A673 (cell line): ENCODE data around the gene HEMGN. TPM values are rescaled to one million over a fixed set of nuclear protein-coding genes. Genes with fewer than 3 reads are reported as not detected.
A peak's percentile ranks its signal among the peaks of the same experiment; 100 is the strongest.

ENCODE experiments used
- BruUV-seq: library from RNA; stranded (reverse); fragments of 400-500 nt; replicated peaks from 2 replicates; lab custom pipeline; 2021; lab: Mats Ljungman, UMichigan
- CTCF ChIA-PET: fragments of 300-600 bp; sonication (Branson Sonifier 250); formaldehyde crosslinking; loops from one replicate; lab custom pipeline; 2022; ENCODE audit warnings: antibody characterized with exemption; lab: Charles Lee
- POLR2A ChIA-PET: fragments of 300-600 bp; sonication (Branson Sonifier 250); formaldehyde crosslinking; loops from one replicate; lab custom pipeline; 2022; ENCODE audit warnings: antibody characterized with exemption; ENCODE audit not compliant: low non-redundant PET; lab: Charles Lee
- DNase-seq: peaks from one replicate; pipeline ENCODE4 v3.0.0-alpha.2; 2015; ENCODE audit warnings: low spot score
- H3K27ac ChIP-seq: fragments of 200-600 bp; sonication (generic); 2 replicates; pipeline ENCODE4 v1.5.1; 2016; ENCODE audit warnings: mixed run types, low read depth, mild to moderate bottlenecking, mixed read lengths, antibody characterized with exemption, low read length; ENCODE audit not compliant: poor library complexity, severe bottlenecking
- H3K27me3 ChIP-seq: fragments of 200-600 bp; sonication (generic); replicated peaks from 2 replicates; pipeline ENCODE4 v1.6.1; 2017; ENCODE audit warnings: mixed run types, low read depth, mild to moderate bottlenecking, mixed read lengths, antibody characterized with exemption, low read length; ENCODE audit not compliant: insufficient read depth, poor library complexity
- H3K36me3 ChIP-seq: fragments of 200-600 bp; sonication (generic); 2 replicates; pipeline ENCODE4 v1.6.1; 2016; ENCODE audit warnings: mixed run types, mild to moderate bottlenecking, mixed read lengths, antibody characterized with exemption, low read length; ENCODE audit not compliant: insufficient read depth, poor library complexity, severe bottlenecking
- H3K4me1 ChIP-seq: fragments of 200-600 bp; sonication (generic); 2 replicates; pipeline ENCODE4 v1.6.1; 2017; ENCODE audit warnings: mixed run types, mild to moderate bottlenecking, mixed read lengths, antibody characterized with exemption, low read length; ENCODE audit not compliant: insufficient read depth, poor library complexity, severe bottlenecking
- H3K4me3 ChIP-seq: fragments of 200-600 bp; sonication (generic); 2 replicates; pipeline ENCODE4 v1.5.1; 2016; ENCODE audit warnings: low read depth, mixed run types, mild to moderate bottlenecking, mixed read lengths, low read length; ENCODE audit not compliant: poor library complexity, severe bottlenecking
- H3K9me3 ChIP-seq: fragments of 200-600 bp; sonication (generic); 2 replicates; pipeline ENCODE4 v1.6.1; 2016; ENCODE audit warnings: mixed run types, low read depth, mild to moderate bottlenecking, mixed read lengths, antibody characterized with exemption, low read length; ENCODE audit not compliant: poor library complexity, severe bottlenecking
- EZH2 ChIP-seq: fragments of 200-600 bp; sonication (generic); IDR thresholded peaks from 2 replicates; pipeline ENCODE4 v1.6.1; 2017; ENCODE audit warnings: borderline replicate concordance, low read depth, mild to moderate bottlenecking, mixed read lengths, antibody characterized with exemption, low read length; ENCODE audit not compliant: poor library complexity, severe bottlenecking
- intact Hi-C: fragments of 100-400 bp; cut with micrococcal nuclease; formaldehyde crosslinking; loops from one replicate; pipeline ENCODE4 v1.10.0; 2022; ENCODE audit not compliant: unreplicated experiment
- total RNA-seq: library from RNA; stranded (reverse); gene quantifications from 2 replicates; pipeline ENCODE4 v1.2.3, GENCODE V29; 2021
- TF ChIP-seq, protein P1 (sequence below): fragments of 300-800, 200-600 bp; sonication (generic); conservative IDR thresholded peaks from 2 replicates; pipeline ENCODE4 v1.5.1; 2017; ENCODE audit warnings: low read depth, mild to moderate bottlenecking, antibody characterized with exemption, low read length, moderate library complexity, mixed read lengths

Gene HEMGN
- total RNA-seq, 1 experiment from 2014 or later = not detected

DNA sequence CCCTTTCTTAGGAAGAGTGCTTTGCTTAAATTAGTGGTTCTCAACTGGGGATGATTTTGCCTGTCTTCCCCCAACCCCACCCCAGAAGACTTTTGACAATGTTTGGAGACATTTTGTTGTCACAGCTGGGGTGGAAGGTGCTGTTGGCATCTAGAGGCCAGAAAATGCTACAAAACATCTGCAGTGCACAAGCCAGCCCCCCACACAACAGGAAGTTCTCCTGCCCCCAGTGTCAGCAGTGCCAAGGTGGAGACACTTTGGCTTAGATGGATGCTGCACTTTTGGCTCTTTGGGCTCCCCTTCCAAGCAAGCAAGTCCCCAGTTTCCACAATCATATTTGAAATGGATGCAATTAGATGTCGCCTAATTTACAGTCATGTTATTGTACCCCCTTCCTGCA, 2.7 kb downstream of the HEMGN start:
- BruUV-seq = no TSS peak
- peaks cover 91% of the 10 kb centered on the region for H3K27me3 ChIP-seq
- CTCF ChIA-PET = interaction anchor here (0.5 to 0.6 kb wide), 2 partner anchors 14 to 33 kb away, joined by 3 read pairs; no protein-coding TSS in a partner anchor

DNA sequence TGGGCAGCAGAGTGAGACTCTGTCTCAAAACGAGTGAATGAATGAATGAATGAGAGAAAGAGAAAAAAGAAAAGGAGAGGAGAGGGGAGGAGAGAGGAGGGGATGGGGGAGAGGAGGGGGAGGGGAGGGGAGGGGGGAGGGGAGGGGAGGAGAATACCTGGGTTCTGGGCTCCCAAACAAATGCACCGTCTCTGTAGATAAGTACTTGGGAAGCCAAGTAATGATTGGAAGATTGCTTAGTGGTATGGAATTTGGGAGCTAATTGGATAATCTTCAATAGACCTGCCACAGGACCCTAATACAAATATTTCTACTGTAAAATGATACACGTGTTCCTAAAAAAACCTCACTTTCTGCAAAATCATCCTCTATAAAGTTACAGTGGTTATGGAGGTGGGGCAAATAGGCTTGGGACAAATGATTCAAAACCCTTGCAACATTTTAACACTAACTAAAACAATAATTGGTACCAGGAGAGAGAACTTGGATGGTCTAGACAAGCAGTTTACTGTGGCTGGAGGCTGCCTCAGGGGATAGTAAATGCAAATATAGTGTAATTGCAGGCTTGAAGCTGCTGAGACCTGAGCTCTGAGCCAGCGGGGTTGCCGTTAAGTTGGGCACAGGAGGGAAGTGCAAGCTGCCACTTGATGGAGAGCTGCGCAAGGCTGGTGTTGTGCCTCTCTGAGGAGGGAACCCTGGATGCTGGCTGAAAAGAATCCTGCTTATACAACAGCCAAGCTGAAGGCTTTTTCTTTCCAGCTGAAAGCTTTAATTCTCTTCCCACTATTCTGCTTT, 3.5 kb downstream of the HEMGN start:
- intact Hi-C loops = no loop called here
- POLR2A ChIA-PET = no interaction called here
- no peak overlapping the region for H3K27ac ChIP-seq
- CTCF ChIA-PET = interaction anchor here (0.5 kb wide), 1 partner anchor 33 kb away, joined by 3 read pairs; no protein-coding TSS in a partner anchor
- no peaks in the 10 kb centered on the region for H3K4me1 ChIP-seq
- no TSS peak for BruUV-seq
- no peak overlapping the region for H3K4me3 ChIP-seq
- H3K36me3 ChIP-seq = no peaks in the 10 kb centered on the region
- peak; percentile 12 for DNase-seq
- no peaks in the 10 kb centered on the region for H3K9me3 ChIP-seq
- TF ChIP-seq EZH2 = no peak
- TF ChIP-seq, protein P1, sequence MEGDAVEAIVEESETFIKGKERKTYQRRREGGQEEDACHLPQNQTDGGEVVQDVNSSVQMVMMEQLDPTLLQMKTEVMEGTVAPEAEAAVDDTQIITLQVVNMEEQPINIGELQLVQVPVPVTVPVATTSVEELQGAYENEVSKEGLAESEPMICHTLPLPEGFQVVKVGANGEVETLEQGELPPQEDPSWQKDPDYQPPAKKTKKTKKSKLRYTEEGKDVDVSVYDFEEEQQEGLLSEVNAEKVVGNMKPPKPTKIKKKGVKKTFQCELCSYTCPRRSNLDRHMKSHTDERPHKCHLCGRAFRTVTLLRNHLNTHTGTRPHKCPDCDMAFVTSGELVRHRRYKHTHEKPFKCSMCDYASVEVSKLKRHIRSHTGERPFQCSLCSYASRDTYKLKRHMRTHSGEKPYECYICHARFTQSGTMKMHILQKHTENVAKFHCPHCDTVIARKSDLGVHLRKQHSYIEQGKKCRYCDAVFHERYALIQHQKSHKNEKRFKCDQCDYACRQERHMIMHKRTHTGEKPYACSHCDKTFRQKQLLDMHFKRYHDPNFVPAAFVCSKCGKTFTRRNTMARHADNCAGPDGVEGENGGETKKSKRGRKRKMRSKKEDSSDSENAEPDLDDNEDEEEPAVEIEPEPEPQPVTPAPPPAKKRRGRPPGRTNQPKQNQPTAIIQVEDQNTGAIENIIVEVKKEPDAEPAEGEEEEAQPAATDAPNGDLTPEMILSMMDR = no peak
- H3K27me3 ChIP-seq = peaks cover 91% of the 10 kb centered on the region

More for the DNA sequence above, 2.7 kb downstream of the HEMGN start:
- H3K9me3 ChIP-seq = no peaks in the 10 kb centered on the region
- intact Hi-C loops = no loop called here
- TF ChIP-seq EZH2 = no peak
- TF ChIP-seq, protein P1 = no peak
- no peak for DNase-seq
- H3K36me3 ChIP-seq = no peaks in the 10 kb centered on the region
- no peak overlapping the region for H3K4me3 ChIP-seq
- POLR2A ChIA-PET = no interaction called here
- H3K27ac ChIP-seq = no peak overlapping the region
- H3K4me1 ChIP-seq = no peaks in the 10 kb centered on the region

DNA sequence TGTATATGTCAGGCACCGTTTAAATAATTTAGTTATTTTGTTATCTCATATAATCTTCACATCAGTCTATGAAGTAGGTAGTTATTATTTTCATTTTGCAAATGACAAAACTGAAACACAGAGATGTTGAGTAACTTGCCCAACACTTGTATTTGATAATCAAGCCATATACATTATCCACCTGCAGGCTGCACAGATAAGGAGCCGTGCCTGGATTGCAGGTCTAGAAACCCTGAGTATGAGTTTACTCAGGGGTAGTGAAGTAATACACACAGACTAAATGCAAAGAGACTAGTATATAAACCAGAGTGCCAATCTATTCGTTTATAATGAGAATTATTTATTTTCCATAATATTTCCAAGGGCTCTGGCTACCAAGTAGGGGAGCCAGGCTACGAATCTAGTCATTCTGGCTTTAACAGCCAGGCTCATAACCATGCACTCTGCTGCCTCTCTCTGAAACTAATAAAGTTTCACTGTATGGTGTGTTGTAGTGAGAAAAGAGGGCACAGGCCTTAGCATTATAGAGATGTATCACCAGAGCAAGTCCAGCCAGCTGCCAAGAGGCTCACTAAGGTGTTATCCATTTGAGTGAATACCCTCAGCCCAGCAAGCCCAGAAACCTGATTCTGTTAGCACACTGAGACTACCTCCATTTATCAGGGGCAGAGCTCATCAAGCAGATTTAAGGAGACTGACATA, 4.5 kb downstream of the HEMGN start:
- intact Hi-C loops = no loop called here
- no peak for DNase-seq
- TF ChIP-seq, protein P1 = no peak
- no peak for TF ChIP-seq EZH2
- H3K9me3 ChIP-seq = no peaks in the 10 kb centered on the region
- H3K4me3 ChIP-seq = no peak overlapping the region
- H3K36me3 ChIP-seq = no peaks in the 10 kb centered on the region
- H3K4me1 ChIP-seq = no peaks in the 10 kb centered on the region
- ChIA-PET CTCF (no interaction called here), POLR2A (no interaction called here)
- H3K27me3 ChIP-seq = peaks cover 91% of the 10 kb centered on the region
- no TSS peak for BruUV-seq
- no peak overlapping the region for H3K27ac ChIP-seq
